H1 (cell line): Measurements from ENCODE around the gene ZNF48. TPM values are rescaled to one million over a fixed set of nuclear protein-coding genes. Genes with fewer than 3 reads are reported as not detected.

Source experiments
- CTCF ChIA-PET: fragments of 300-600 bp; sonication (Branson Sonifier 250); formaldehyde crosslinking; loops from one replicate; lab custom pipeline; 2021; ENCODE audit not compliant: partially characterized antibody; lab: Charles Lee
- POLR2A ChIA-PET: fragments of 300-600 bp; sonication (Branson Sonifier 250); formaldehyde crosslinking; loops from one replicate; lab custom pipeline; 2021; ENCODE audit warnings: inconsistent platforms; ENCODE audit not compliant: partially characterized antibody; lab: Charles Lee
- DNase-seq, 2 experiments: peaks; one replicate each; pipeline versions ENCODE4 v3.0.0 to v3.0.0-alpha.2; 2010 to 2022; ENCODE audit warnings: low spot score in 2 of 2, low read depth in 1 of 2, mixed read lengths in 1 of 2
- FAIRE-seq: peaks from 2 replicates; lab custom pipeline; 2011; peaks lifted over from hg19 to GRCh38; lab: Jason Lieb, UNC
- H2AFZ ChIP-seq: 2 replicates; pipeline ENCODE4 v1.8.1; 2012; ENCODE audit warnings: low read length, inconsistent platforms
- H2AK5ac ChIP-seq: 2 replicates; pipeline ENCODE4 v1.6.1; 2013; ENCODE audit warnings: low read depth, low read length
- H2BK120ac ChIP-seq: replicated peaks from 2 replicates; pipeline ENCODE3; 2013; ENCODE audit warnings: low read depth, low read length, inconsistent platforms
- H2BK12ac ChIP-seq: 2 replicates; pipeline ENCODE4 v1.6.1; 2013; ENCODE audit warnings: low read depth, low read length
- H2BK15ac ChIP-seq: 2 replicates; pipeline ENCODE4 v1.6.1; 2013; ENCODE audit warnings: low read length
- H2BK20ac ChIP-seq: 2 replicates; pipeline ENCODE4 v1.6.1; 2013; ENCODE audit warnings: low read length
- H2BK5ac ChIP-seq: 2 replicates; pipeline ENCODE4 v1.6.1; 2013; ENCODE audit warnings: low read depth, low read length
- H3K14ac ChIP-seq: 2 replicates; pipeline ENCODE4 v1.6.1; 2013; ENCODE audit warnings: inconsistent platforms; ENCODE audit not compliant: insufficient read length
- H3K18ac ChIP-seq: 2 replicates; pipeline ENCODE4 v1.6.1; 2013; ENCODE audit warnings: low read length; ENCODE audit errors: extremely low read depth
- H3K23ac ChIP-seq: 2 replicates; pipeline ENCODE4 v1.6.1; 2013; ENCODE audit warnings: inconsistent platforms; ENCODE audit not compliant: insufficient read length
- H3K23me2 ChIP-seq: 2 replicates; pipeline ENCODE4 v1.6.1; 2013; ENCODE audit warnings: low read depth, low read length
- H3K27ac ChIP-seq: 2 replicates; pipeline ENCODE4 v1.6.1; 2011; ENCODE audit warnings: low read depth, low read length, inconsistent platforms
- H3K27me3 ChIP-seq, 4 experiments: replicated peaks in 1 of 4; 1 replicate in 1 of 4; 2 replicates in 3 of 4; pipeline versions ENCODE4 v1.6.1 to v1.8.1; 2011 to 2013; ENCODE audit warnings: low read length in 3 of 4, mild to moderate bottlenecking in 3 of 4, inconsistent platforms in 2 of 4, mixed read lengths in 2 of 4, moderate library complexity in 1 of 4; ENCODE audit not compliant: control insufficient read depth in 3 of 4, insufficient read depth in 3 of 4; ENCODE audit errors: extremely low read depth in 1 of 4
- H3K36me3 ChIP-seq, 4 experiments: 2 replicates each; pipeline versions ENCODE4 v1.6.1 to v1.8.1; 2011 to 2013; ENCODE audit warnings: mild to moderate bottlenecking in 4 of 4, low read length in 3 of 4, moderate library complexity in 2 of 4, control low read depth in 1 of 4, inconsistent platforms in 1 of 4; ENCODE audit not compliant: insufficient read depth in 4 of 4, control insufficient read depth in 2 of 4
- H3K4ac ChIP-seq: replicated peaks from 2 replicates; pipeline ENCODE3; 2013; ENCODE audit warnings: low read length, low read depth, mixed read lengths, inconsistent platforms; ENCODE audit not compliant: insufficient read length
- H3K4me1 ChIP-seq, 4 experiments: replicated peaks in 1 of 4; 1 replicate in 1 of 4; 2 replicates in 3 of 4; pipeline versions ENCODE4 v1.6.1 to v1.8.1; 2011 to 2013; ENCODE audit warnings: low read length in 3 of 4, inconsistent platforms in 2 of 4, mixed read lengths in 1 of 4; ENCODE audit not compliant: insufficient read depth in 4 of 4, control insufficient read depth in 3 of 4
- H3K4me2 ChIP-seq, 2 experiments: 2 replicates each; pipeline versions ENCODE4 v1.6.1 to v1.8.1; 2011 to 2013; ENCODE audit warnings: low read depth in 2 of 2, low read length in 2 of 2, control low read depth in 1 of 2, inconsistent platforms in 1 of 2, mild to moderate bottlenecking in 1 of 2; ENCODE audit not compliant: insufficient read depth in 1 of 2
- H3K4me3 ChIP-seq, 4 experiments: fragments of 200-600, 300-600 bp in 1 of 4; sonication (generic), shearing (Covaris generic), sonication (Bioruptor Twin) in 1 of 4; 2 replicates each; pipeline versions ENCODE4 v1.5.1 to v1.8.1; 2011 to 2016; ENCODE audit warnings: low read length in 4 of 4, low read depth in 3 of 4, control low read depth in 2 of 4, inconsistent platforms in 2 of 4, mild to moderate bottlenecking in 2 of 4, mixed read lengths in 1 of 4, moderate library complexity in 1 of 4; ENCODE audit not compliant: insufficient read depth in 2 of 4; ENCODE audit errors: extremely low read depth in 1 of 4
- H3K56ac ChIP-seq: replicated peaks from 2 replicates; pipeline ENCODE3; 2013; ENCODE audit warnings: low read depth, mild to moderate bottlenecking, mixed read lengths, low read length, inconsistent platforms; ENCODE audit not compliant: insufficient read length
- H3K79me1 ChIP-seq: 2 replicates; pipeline ENCODE4 v1.6.1; 2013; ENCODE audit warnings: low read depth, low read length, control low read depth
- H3K79me2 ChIP-seq, 2 experiments: 2 replicates each; pipeline versions ENCODE4 v1.6.1 to v1.8.1; 2012 to 2013; ENCODE audit warnings: low read length in 2 of 2, mild to moderate bottlenecking in 2 of 2, inconsistent platforms in 1 of 2; ENCODE audit not compliant: insufficient read depth in 2 of 2, control insufficient read depth in 1 of 2
- H3K9ac ChIP-seq, 4 experiments: replicated peaks in 1 of 4; 1 replicate in 1 of 4; 2 replicates in 3 of 4; pipeline versions ENCODE4 v1.6.1 to v1.8.1; 2011 to 2013; ENCODE audit warnings: low read depth in 3 of 4, low read length in 3 of 4, control low read depth in 2 of 4, mild to moderate bottlenecking in 2 of 4, moderate library complexity in 2 of 4, inconsistent platforms in 1 of 4; ENCODE audit errors: extremely low read depth in 1 of 4
- H3K9me3 ChIP-seq, 2 experiments: 2 replicates each; pipeline versions ENCODE4 v1.6.1 to v1.8.1; 2012 to 2013; ENCODE audit warnings: mild to moderate bottlenecking in 2 of 2, moderate library complexity in 2 of 2, control low read depth in 1 of 2, inconsistent platforms in 1 of 2, low read depth in 1 of 2, low read length in 1 of 2, mixed read lengths in 1 of 2; ENCODE audit not compliant: insufficient read depth in 2 of 2
- H4K20me1 ChIP-seq, 2 experiments: replicated peaks in 1 of 2; 2 replicates each; pipeline versions ENCODE3 to v1.8.1; 2011 to 2013; ENCODE audit warnings: inconsistent platforms in 2 of 2, low read length in 2 of 2, mild to moderate bottlenecking in 1 of 2; ENCODE audit not compliant: insufficient read depth in 2 of 2, control insufficient read depth in 1 of 2
- H4K5ac ChIP-seq: 2 replicates; pipeline ENCODE4 v1.6.1; 2013; ENCODE audit warnings: low read length, low read depth, mixed read lengths, inconsistent platforms; ENCODE audit not compliant: insufficient read length
- H4K8ac ChIP-seq: 2 replicates; pipeline ENCODE4 v1.8.0; 2013; ENCODE audit warnings: mild to moderate bottlenecking, moderate library complexity, low read length, inconsistent platforms; ENCODE audit not compliant: insufficient read depth; ENCODE audit errors: extremely low read depth
- H4K91ac ChIP-seq: replicated peaks from 2 replicates; pipeline ENCODE3; 2013; ENCODE audit warnings: low read length, mixed read lengths, inconsistent platforms; ENCODE audit not compliant: insufficient read length
- MAFK ChIP-seq: IDR thresholded peaks from 2 replicates; pipeline ENCODE4 v1.6.1; 2012; ENCODE audit warnings: low read depth, mild to moderate bottlenecking, improper control_type of control experiment, low read length
- TEAD4 ChIP-seq: IDR thresholded peaks from 2 replicates; pipeline ENCODE4 v1.6.1; 2012; ENCODE audit warnings: low read depth, low read length, inconsistent platforms, mixed read lengths
- WGBS, 2 experiments: shearing (Covaris generic) in 1 of 2; methylation state at CpG; one replicate each; pipeline versions ENCODE4 v1.1.6 to v1.1.7; 2013 to 2015; ENCODE audit warnings: low lambda C conversion rate in 2 of 2, mixed read lengths in 2 of 2, inconsistent platforms in 1 of 2, low coverage in 1 of 2, missing lambda C conversion rate in 1 of 2; ENCODE audit not compliant: insufficient replicate concordance in 2 of 2, insufficient coverage in 1 of 2, insufficient read length in 1 of 2; ENCODE audit errors: extremely low coverage in 1 of 2, missing lambda C conversion rate in 1 of 2; 5-methylcytosine and 5-hydroxymethylcytosine counted together
- polyA plus RNA-seq, 7 experiments: library from polyadenylated mRNA; depleted of rRNA in 3 of 7; stranded (reverse) in 5 of 7; unstranded in 2 of 7; fragments of >200 nt in 5 of 7; fragments of 200-250 nt in 2 of 7; gene quantifications; 1 replicate in 5 of 7; 2 replicates in 1 of 7; 4 replicates in 1 of 7; pipeline versions ENCODE4 v1.2.1 to v1.2.3, GENCODE V29; 2011 to 2013; ENCODE audit warnings: missing spikeins in 2 of 7, mixed read lengths in 2 of 7
- total RNA-seq: library from RNA; stranded (reverse); fragmentation: NEBNext Ultra II Directional; extraction: Animal tissue kit (Norgen Biotek cat#: 25700); gene quantifications from 2 replicates; pipeline ENCODE4 v1.2.1, GENCODE V29; 2021

Gene ZNF48
- total and polyA plus RNA-seq, 2 of the 8 experiments (the other 6 are each of a cell fraction or from before 2014, with no cell fraction given) = 30.4 to 41.2 TPM

GRCh38 chr16:30350134-30350871 is 44.9 kb upstream of the ZNF48 start:
- H3K56ac ChIP-seq = no peak overlapping the region
- POLR2A ChIA-PET = interaction anchor here (0.7 to 1.2 kb wide), 3 partner anchors 9 to 33 kb away, joined by 3 to 4 read pairs (median 4); partner anchors contain the start of gene SEPTIN1
- H2BK120ac ChIP-seq = no peak overlapping the region
- H3K9me3 ChIP-seq = no peaks in the 10 kb centered on the region
- H2BK20ac ChIP-seq = no peak overlapping the region
- no peak overlapping the region for H2BK12ac ChIP-seq
- 86% methylated on average over 3 of the region's 3 CpGs; no CpG with 5 or more reads in 1 of the 2 experiments for WGBS, 2 experiments
- H3K4ac ChIP-seq = no peak overlapping the region
- H2BK5ac ChIP-seq = no peak overlapping the region
- no peak overlapping the region for H3K14ac ChIP-seq
- no peaks in the 10 kb centered on the region; the same call in 1 of the 2 replicates for H3K79me1 ChIP-seq
- no peak overlapping the region for H4K91ac ChIP-seq
- no peak overlapping the region for H2AFZ ChIP-seq
- DNase-seq = no peak
- H4K8ac ChIP-seq = no peak overlapping the region
- CTCF ChIA-PET = no interaction called here
- H2AK5ac ChIP-seq = no peak overlapping the region
- no peak overlapping the region for H3K18ac ChIP-seq
- no peak overlapping the region for H3K9ac ChIP-seq
- peaks cover 11 to 37% (median 30%) of the 10 kb centered on the region in 4 experiments for H3K36me3 ChIP-seq
- peaks cover 0 to 3% of the 10 kb centered on the region in 2 experiments for H4K20me1 ChIP-seq
- no peaks in the 10 kb centered on the region for H3K27me3 ChIP-seq
- H3K23me2 ChIP-seq = peaks cover 4% of the 10 kb centered on the region; the same call in 1 of the 2 replicates
- no peak overlapping the region for H4K5ac ChIP-seq
- no peak overlapping the region for H2BK15ac ChIP-seq
- no peak overlapping the region for H3K4me2 ChIP-seq
- H3K79me2 ChIP-seq = peaks cover 0 to 14% of the 10 kb centered on the region in 2 experiments; a peak in 2 of 4 replicates
- H3K4me1 ChIP-seq = peaks cover 0 to 6% (median 2%) of the 10 kb centered on the region in 4 experiments; a peak in 4 of 7 replicates
- H3K27ac ChIP-seq = no peak overlapping the region
- H3K23ac ChIP-seq = no peak overlapping the region
- no peak for FAIRE-seq
- H3K4me3 ChIP-seq = no peak overlapping the region
- TF ChIP-seq TEAD4 (no peak), MAFK (no peak)
